ENCODE data around the gene SERPINF2. TPM values are rescaled to one million over a fixed set of nuclear protein-coding genes. Genes with fewer than 3 reads are reported as not detected.
A peak's percentile ranks its signal among the peaks of the same experiment; 100 is the strongest.

Gene SERPINF2
- total RNA-seq, 1 donor from 2014 or later: 21.6 TPM

DNA sequence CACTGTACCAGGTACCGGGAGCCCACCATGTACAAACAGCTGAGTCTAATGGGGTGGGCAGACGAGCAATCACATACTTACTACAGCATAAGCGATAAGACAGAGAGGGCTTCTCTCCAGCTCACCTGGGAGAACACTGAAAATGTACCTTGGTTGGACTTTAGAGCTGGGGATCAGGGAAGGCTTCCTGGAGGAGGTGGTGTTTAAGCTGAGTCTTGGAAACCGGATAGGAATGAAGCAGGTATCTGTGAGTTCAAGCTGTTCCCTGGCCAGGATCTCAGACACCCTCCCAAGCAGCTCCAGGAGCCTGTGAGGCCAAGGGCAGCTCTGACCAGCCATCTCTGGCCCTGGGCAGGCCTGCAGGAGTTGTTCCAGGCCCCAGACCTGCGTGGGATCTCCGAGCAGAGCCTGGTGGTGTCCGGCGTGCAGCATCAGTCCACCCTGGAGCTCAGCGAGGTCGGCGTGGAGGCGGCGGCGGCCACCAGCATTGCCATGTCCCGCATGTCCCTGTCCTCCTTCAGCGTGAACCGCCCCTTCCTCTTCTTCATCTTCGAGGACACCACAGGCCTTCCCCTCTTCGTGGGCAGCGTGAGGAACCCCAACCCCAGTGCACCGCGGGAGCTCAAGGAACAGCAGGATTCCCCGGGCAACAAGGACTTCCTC, 11.2 kb downstream of the SERPINF2 start:
- TF ChIP-seq, protein P1, sequence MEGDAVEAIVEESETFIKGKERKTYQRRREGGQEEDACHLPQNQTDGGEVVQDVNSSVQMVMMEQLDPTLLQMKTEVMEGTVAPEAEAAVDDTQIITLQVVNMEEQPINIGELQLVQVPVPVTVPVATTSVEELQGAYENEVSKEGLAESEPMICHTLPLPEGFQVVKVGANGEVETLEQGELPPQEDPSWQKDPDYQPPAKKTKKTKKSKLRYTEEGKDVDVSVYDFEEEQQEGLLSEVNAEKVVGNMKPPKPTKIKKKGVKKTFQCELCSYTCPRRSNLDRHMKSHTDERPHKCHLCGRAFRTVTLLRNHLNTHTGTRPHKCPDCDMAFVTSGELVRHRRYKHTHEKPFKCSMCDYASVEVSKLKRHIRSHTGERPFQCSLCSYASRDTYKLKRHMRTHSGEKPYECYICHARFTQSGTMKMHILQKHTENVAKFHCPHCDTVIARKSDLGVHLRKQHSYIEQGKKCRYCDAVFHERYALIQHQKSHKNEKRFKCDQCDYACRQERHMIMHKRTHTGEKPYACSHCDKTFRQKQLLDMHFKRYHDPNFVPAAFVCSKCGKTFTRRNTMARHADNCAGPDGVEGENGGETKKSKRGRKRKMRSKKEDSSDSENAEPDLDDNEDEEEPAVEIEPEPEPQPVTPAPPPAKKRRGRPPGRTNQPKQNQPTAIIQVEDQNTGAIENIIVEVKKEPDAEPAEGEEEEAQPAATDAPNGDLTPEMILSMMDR (IDR thresholded peaks at IDR 0.05): no peak
- Histone ChIP-seq H3K9me3 (no peaks in the 10 kb centered on the region), H3K27ac (peak overlapping the region; percentile 30), H3K36me3 (no peaks in the 10 kb centered on the region), H3K27me3 (no peaks in the 10 kb centered on the region), H3K4me1 (peaks cover 21% of the 10 kb centered on the region), H3K4me3 (peak overlapping the region; percentile 37)
- DNase-seq: peak; percentile 73
- no peak for ATAC-seq
- intact Hi-C loops (cut with DNase I): no loop called here

GRCh38 chr17:1754430-1755112, 11.9 kb downstream of the SERPINF2 start:
- Histone ChIP-seq H3K27ac (peak overlapping the region; percentile 30), H3K27me3 (no peaks in the 10 kb centered on the region), H3K4me1 (peaks cover 21% of the 10 kb centered on the region), H3K36me3 (no peaks in the 10 kb centered on the region), H3K9me3 (no peaks in the 10 kb centered on the region), H3K4me3 (peak overlapping the region; percentile 3)
- intact Hi-C loops (cut with DNase I): no loop called here
- peak; percentile 68 for DNase-seq
- ATAC-seq: no peak
- TF ChIP-seq, protein P1 (IDR thresholded peaks at IDR 0.05): no peak

- TF ChIP-seq, protein P1 (IDR thresholded peaks at IDR 0.05): no peak
- Histone ChIP-seq H3K4me1 (peaks cover 21% of the 10 kb centered on the region), H3K27me3 (no peaks in the 10 kb centered on the region), H3K4me3 (no peak overlapping the region), H3K27ac (peak overlapping the region; percentile 30), H3K9me3 (no peaks in the 10 kb centered on the region), H3K36me3 (no peaks in the 10 kb centered on the region)
- ATAC-seq: no peak
- intact Hi-C loops (cut with DNase I): no loop called here
- DNase-seq: peak; percentile 68
Measured at GRCh38 chr17:1755252-1755826, 12.7 kb downstream of the SERPINF2 start.

DNA sequence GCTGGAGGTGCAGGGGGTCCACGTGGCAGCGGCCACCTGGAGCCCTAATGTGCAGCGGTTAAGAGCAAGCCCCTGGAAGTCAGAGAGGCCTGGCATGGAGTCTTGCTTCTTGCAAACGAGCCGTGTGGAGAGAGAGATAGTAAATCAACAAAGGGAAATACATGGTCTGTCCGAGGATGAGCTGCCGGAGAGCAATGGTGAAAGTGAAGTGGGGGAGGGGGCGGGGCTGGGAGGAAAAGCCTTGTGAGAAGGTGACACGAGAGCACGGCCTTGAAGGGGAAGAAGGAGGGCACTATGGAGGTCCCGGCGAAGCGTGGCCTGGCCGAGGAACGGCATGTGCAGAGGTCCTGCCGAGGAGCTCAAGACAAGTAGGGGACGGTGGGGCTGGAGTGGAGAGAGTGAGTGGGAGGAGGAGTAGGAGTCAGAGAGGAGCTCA, 13.2 kb downstream of the SERPINF2 start:
- H3K27me3 ChIP-seq: no peaks in the 10 kb centered on the region
- ATAC-seq: no peak
- peaks cover 16% of the 10 kb centered on the region for H3K4me1 ChIP-seq
- intact Hi-C loops (cut with DNase I): no loop called here
- no peak for DNase-seq
- no peaks in the 10 kb centered on the region for H3K36me3 ChIP-seq
- no peak overlapping the region for H3K4me3 ChIP-seq
- no peak overlapping the region for H3K27ac ChIP-seq
- TF ChIP-seq, protein P1 (IDR thresholded peaks at IDR 0.05): no peak
- H3K9me3 ChIP-seq: no peaks in the 10 kb centered on the region

- Histone ChIP-seq H3K36me3 (no peaks in the 10 kb centered on the region), H3K27me3 (no peaks in the 10 kb centered on the region), H3K9me3 (no peaks in the 10 kb centered on the region), H3K4me3 (no peak overlapping the region), H3K27ac (peak overlapping the region; percentile 20), H3K4me1 (peaks cover 13% of the 10 kb centered on the region)
- ATAC-seq (peak; percentile 42), DNase-seq (no peak)
- intact Hi-C loops (cut with DNase I): no loop called here
- TF ChIP-seq, protein P1 (IDR thresholded peaks at IDR 0.05): no peak
Measured at GRCh38 chr17:1758807-1759206, 16.1 kb downstream of the SERPINF2 start.

Measured in upper lobe of right lung (tissue), 1 donor.